Tibial nerve (tissue), 4 donors: ENCODE data around the gene RALB. TPM values are rescaled to one million over a fixed set of nuclear protein-coding genes. Genes with fewer than 3 reads are reported as not detected.

ENCODE experiments used
- DNase-seq, 2 donors: peaks; one replicate each; pipeline ENCODE4 v3.0.0-alpha.2; 2019; ENCODE audit warnings: low spot score in 2 of 2
- H3K27ac ChIP-seq, 4 donors: fragments of 200-600 bp; sonication (generic) in 3 of 4; one replicate each; pipeline ENCODE4 v1.5.1; 2017 to 2019; ENCODE audit warnings: mild to moderate bottlenecking in 1 of 4
- H3K27me3 ChIP-seq, 2 donors: fragments of 200-600 bp; sonication (generic) in 1 of 2; one replicate each; pipeline versions ENCODE4 v1.5.1 to v1.6.0; 2017 to 2019
- H3K36me3 ChIP-seq, 3 donors: fragments of 200-600 bp; sonication (generic); one replicate each; pipeline ENCODE4 v1.5.1; 2018 to 2019
- H3K4me1 ChIP-seq, 4 donors: fragments of 200-600 bp; sonication (generic) in 3 of 4; one replicate each; pipeline ENCODE4 v1.5.1; 2017 to 2019
- H3K4me3 ChIP-seq, 4 donors: fragments of 200-600 bp; sonication (generic) in 3 of 4; one replicate each; pipeline ENCODE4 v1.5.1; 2017 to 2019; ENCODE audit warnings: mild to moderate bottlenecking in 1 of 4, moderate library complexity in 1 of 4
- H3K9me3 ChIP-seq, 4 donors: fragments of 200-600 bp; sonication (generic) in 3 of 4; one replicate each; pipeline ENCODE4 v1.5.1; 2017 to 2019
- EP300 ChIP-seq, 2 donors: sonication (generic); formaldehyde crosslinking; IDR thresholded peaks; one replicate each; pipeline ENCODE4 v1.6.1; 2017; ENCODE audit warnings: antibody characterized with exemption in 2 of 2, mild to moderate bottlenecking in 1 of 2
- POLR2A ChIP-seq, 2 donors: fragments of 450-650 bp; IDR thresholded peaks; one replicate each; pipeline ENCODE4 v1.6.1; 2017; ENCODE audit warnings: antibody characterized with exemption in 2 of 2, mild to moderate bottlenecking in 2 of 2, moderate library complexity in 2 of 2
- WGBS, 2 donors: methylation state at CpG; one replicate each; pipeline ENCODE4 v1.1.5; 2018; 5-methylcytosine and 5-hydroxymethylcytosine counted together
- total RNA-seq, 4 donors: library from RNA; depleted of rRNA; stranded (reverse); fragments of >200 nt; gene quantifications; one replicate each; pipeline ENCODE4 v1.1.0, GENCODE V29; 2016
- TF ChIP-seq, protein P1 (sequence below), 5 experiments: fragments of 200-600 bp in 3 of 5; fragments of 450-650 bp in 2 of 5; sonication (generic) in 3 of 5; IDR thresholded peaks; one replicate each; pipeline ENCODE4 v1.5.1; 2016 to 2019; ENCODE audit warnings: antibody characterized with exemption in 5 of 5, mild to moderate bottlenecking in 3 of 5, moderate library complexity in 2 of 5

Gene RALB
- total RNA-seq, 4 donors from 2014 or later = 35.1 to 40.4 (median 39.8) TPM

GRCh38 chr2:120315367-120316033 is 62.8 kb downstream of the RALB start:
- WGBS, 2 donors = 79 to 88% methylated on average over 17 of the region's 17 CpGs
- no peak overlapping the region for H3K4me3 ChIP-seq
- no peaks in the 10 kb centered on the region for H3K27me3 ChIP-seq
- no peaks in the 10 kb centered on the region for H3K36me3 ChIP-seq
- TF ChIP-seq, protein P1, sequence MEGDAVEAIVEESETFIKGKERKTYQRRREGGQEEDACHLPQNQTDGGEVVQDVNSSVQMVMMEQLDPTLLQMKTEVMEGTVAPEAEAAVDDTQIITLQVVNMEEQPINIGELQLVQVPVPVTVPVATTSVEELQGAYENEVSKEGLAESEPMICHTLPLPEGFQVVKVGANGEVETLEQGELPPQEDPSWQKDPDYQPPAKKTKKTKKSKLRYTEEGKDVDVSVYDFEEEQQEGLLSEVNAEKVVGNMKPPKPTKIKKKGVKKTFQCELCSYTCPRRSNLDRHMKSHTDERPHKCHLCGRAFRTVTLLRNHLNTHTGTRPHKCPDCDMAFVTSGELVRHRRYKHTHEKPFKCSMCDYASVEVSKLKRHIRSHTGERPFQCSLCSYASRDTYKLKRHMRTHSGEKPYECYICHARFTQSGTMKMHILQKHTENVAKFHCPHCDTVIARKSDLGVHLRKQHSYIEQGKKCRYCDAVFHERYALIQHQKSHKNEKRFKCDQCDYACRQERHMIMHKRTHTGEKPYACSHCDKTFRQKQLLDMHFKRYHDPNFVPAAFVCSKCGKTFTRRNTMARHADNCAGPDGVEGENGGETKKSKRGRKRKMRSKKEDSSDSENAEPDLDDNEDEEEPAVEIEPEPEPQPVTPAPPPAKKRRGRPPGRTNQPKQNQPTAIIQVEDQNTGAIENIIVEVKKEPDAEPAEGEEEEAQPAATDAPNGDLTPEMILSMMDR (IDR thresholded peaks at IDR 0.05) = no peak
- TF ChIP-seq EP300 (IDR thresholded peaks at IDR 0.05) (no peak), POLR2A (IDR thresholded peaks at IDR 0.05) (no peak)
- H3K27ac ChIP-seq = no peak overlapping the region
- peaks cover 0 to 40% (median 5%) of the 10 kb centered on the region in 4 donors for H3K4me1 ChIP-seq
- no peaks in the 10 kb centered on the region for H3K9me3 ChIP-seq
- DNase-seq = no peak

DNA sequence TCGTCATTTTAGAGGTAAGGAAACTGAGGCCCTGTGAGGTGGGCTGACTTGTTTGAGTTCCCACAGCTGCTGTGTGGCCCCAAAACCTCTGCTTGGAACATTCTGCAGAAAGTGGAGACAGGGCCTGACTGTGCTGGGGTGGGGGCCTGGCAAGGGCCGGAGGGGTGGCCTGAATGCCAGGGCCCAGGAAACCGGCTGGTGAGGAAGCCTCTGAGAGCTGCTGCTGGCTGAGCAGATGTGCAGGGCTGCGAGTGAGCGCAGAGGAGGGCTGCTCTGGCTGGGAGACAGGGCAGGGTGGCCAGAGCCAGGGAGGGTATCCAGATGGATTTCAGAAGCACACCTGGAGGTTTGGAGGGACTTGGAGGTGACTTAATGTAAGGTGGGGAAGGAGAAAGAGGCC is 63.4 kb downstream of the RALB start:
- Histone ChIP-seq H3K9me3 (no peaks in the 10 kb centered on the region), H3K36me3 (no peaks in the 10 kb centered on the region), H3K27ac (no peak overlapping the region), H3K4me3 (no peak overlapping the region), H3K27me3 (no peaks in the 10 kb centered on the region), H3K4me1 (peaks cover 0 to 40% (median 5%) of the 10 kb centered on the region in 4 donors)
- TF ChIP-seq POLR2A (IDR thresholded peaks at IDR 0.05) = no peak
- TF ChIP-seq EP300 (IDR thresholded peaks at IDR 0.05) = no peak
- TF ChIP-seq, protein P1 (IDR thresholded peaks at IDR 0.05) = no peak
- no peak for DNase-seq
- WGBS, 2 donors = 94 to 95% methylated on average over 5 of the region's 5 CpGs

GRCh38 chr2:120316528-120317179 is 64.0 kb downstream of the RALB start:
- H3K27me3 ChIP-seq = no peaks in the 10 kb centered on the region
- H3K9me3 ChIP-seq = no peaks in the 10 kb centered on the region
- H3K27ac ChIP-seq = no peak overlapping the region
- no peak overlapping the region for H3K4me3 ChIP-seq
- 84 to 91% methylated on average over 15 of the region's 15 CpGs for WGBS, 2 donors
- no peak for DNase-seq
- no peaks in the 10 kb centered on the region for H3K36me3 ChIP-seq
- TF ChIP-seq, protein P1 (IDR thresholded peaks at IDR 0.05) = no peak
- TF ChIP-seq POLR2A (IDR thresholded peaks at IDR 0.05) (no peak), EP300 (IDR thresholded peaks at IDR 0.05) (no peak)
- peaks cover 0 to 40% (median 5%) of the 10 kb centered on the region in 4 donors for H3K4me1 ChIP-seq

DNA sequence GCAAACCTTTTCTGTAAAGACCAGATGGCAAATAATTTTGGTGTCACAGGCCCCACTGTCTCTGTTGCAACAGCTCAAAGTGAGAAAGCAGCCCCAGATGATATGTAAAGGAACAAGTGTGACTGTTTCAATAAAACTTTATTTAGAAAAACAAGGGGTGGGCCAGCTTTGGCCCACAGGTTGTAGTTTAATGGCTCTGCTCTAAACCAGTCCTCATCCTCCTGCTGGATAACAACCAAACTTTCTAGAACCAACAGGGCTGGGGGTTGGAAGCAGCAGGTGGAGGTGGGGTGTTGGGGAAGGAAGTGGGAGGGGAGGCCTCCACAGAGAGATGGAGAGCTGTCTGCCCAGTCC is 64.5 kb downstream of the RALB start:
- peaks cover 0 to 40% (median 5%) of the 10 kb centered on the region in 4 donors for H3K4me1 ChIP-seq
- no peaks in the 10 kb centered on the region for H3K27me3 ChIP-seq
- H3K27ac ChIP-seq = no peak overlapping the region
- no peak for DNase-seq
- no peaks in the 10 kb centered on the region for H3K36me3 ChIP-seq
- TF ChIP-seq EP300 (IDR thresholded peaks at IDR 0.05) (no peak), POLR2A (IDR thresholded peaks at IDR 0.05) (no peak)
- TF ChIP-seq, protein P1 (IDR thresholded peaks at IDR 0.05) = no peak
- H3K9me3 ChIP-seq = no peaks in the 10 kb centered on the region
- H3K4me3 ChIP-seq = no peak overlapping the region

DNA sequence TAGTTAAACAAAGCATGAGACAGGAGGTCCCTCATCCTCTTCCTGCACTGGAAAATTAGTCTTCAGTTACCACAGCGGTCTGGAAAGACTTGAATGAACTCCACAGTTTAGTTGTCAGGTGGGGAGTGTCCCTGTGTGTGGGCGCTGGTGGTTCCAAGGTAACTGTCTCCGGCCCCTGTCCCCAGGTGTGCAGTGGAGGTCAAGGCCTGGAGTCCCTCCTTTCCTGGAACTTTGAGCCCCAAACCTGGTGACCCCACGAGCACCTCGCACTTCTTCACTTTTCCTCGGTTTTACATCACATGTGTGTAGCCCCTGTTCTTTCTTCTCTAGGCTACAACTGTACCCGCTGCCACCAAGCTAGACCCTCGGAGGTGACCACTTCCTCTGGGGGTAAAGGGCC is 65.3 kb downstream of the RALB start:
- Histone ChIP-seq H3K27ac (no peak overlapping the region), H3K4me3 (no peak overlapping the region), H3K36me3 (no peaks in the 10 kb centered on the region), H3K27me3 (no peaks in the 10 kb centered on the region), H3K4me1 (peaks cover 0 to 34% (median 3%) of the 10 kb centered on the region in 4 donors), H3K9me3 (no peaks in the 10 kb centered on the region)
- TF ChIP-seq POLR2A (IDR thresholded peaks at IDR 0.05) (no peak), EP300 (IDR thresholded peaks at IDR 0.05) (no peak)
- TF ChIP-seq, protein P1 (IDR thresholded peaks at IDR 0.05) = no peak
- no peak for DNase-seq
- 92 to 95% methylated on average over 8 of the region's 8 CpGs for WGBS, 2 donors
